ENCODE measurements around the gene OSCP1. TPM values are rescaled to one million over a fixed set of nuclear protein-coding genes. Genes with fewer than 3 reads are reported as not detected.
A peak's percentile ranks its signal among the peaks of the same experiment; 100 is the strongest.

The OSCP1 gene
- total and polyA plus RNA-seq, 4 donors = 4.2 to 8.6 (median 6.7) TPM

- 94 to 95% methylated on average over 5 of the region's 5 CpGs for WGBS, 2 donors
- Histone ChIP-seq H3K9me3 (ENCODE audit: control insufficient read depth, low read length) (no peaks in the 10 kb centered on the region), H3K27me3 (ENCODE audit: control insufficient read depth in 1 of 2, insufficient read depth in 2 of 2, low read length in 1 of 2) (no peaks in the 10 kb centered on the region), H3K36me3 (ENCODE audit: control insufficient read depth in 1 of 2, insufficient read depth in 2 of 2, low read length in 1 of 2) (no peaks in the 10 kb centered on the region), H3K4me3 (ENCODE audit: low read length in 2 of 2) (no peak overlapping the region), H3K27ac (ENCODE audit: low read depth in 1 of 2, low read length in 2 of 2) (peak overlapping the region in 1 of 2 donors; percentile 13), H3K4me1 (ENCODE audit: control insufficient read depth in 1 of 2, insufficient read depth in 2 of 2, low read length in 2 of 2) (peaks cover 2 to 4% of the 10 kb centered on the region in 2 donors)
- intact Hi-C loops (cut with DNase I) = loop anchor here in 1 of 2 donors (10.0 kb wide), 1 partner anchor 227 kb away; the partner anchor contains the start of gene MAP7D1
- no peak for ATAC-seq (ENCODE audit: low FRiP score)
- no peak for DNase-seq
Observed at GRCh38 chr1:36381405-36381804, 68.8 kb downstream of the OSCP1 start.

- no peaks in the 10 kb centered on the region for H3K27me3 ChIP-seq (ENCODE audit: control insufficient read depth in 1 of 2, insufficient read depth in 2 of 2, low read length in 1 of 2)
- H3K36me3 ChIP-seq (ENCODE audit: control insufficient read depth in 1 of 2, insufficient read depth in 2 of 2, low read length in 1 of 2) = no peaks in the 10 kb centered on the region
- WGBS, 2 donors = 90% methylated on average over 2 to 3 of the region's 3 CpGs
- intact Hi-C loops (cut with DNase I) = loop anchor here in 1 of 2 donors (10.0 kb wide), 1 partner anchor 226 kb away; the partner anchor contains the start of gene MAP7D1
- no peaks in the 10 kb centered on the region for H3K9me3 ChIP-seq (ENCODE audit: control insufficient read depth, low read length)
- no peak overlapping the region for H3K4me3 ChIP-seq (ENCODE audit: low read length in 2 of 2)
- ATAC-seq (ENCODE audit: low FRiP score) (no peak), DNase-seq (peak in 1 of 2 donors; percentile 7)
- H3K4me1 ChIP-seq (ENCODE audit: control insufficient read depth in 1 of 2, insufficient read depth in 2 of 2, low read length in 2 of 2) = peaks cover 2 to 4% of the 10 kb centered on the region in 2 donors
- no peak overlapping the region for H3K27ac ChIP-seq (ENCODE audit: low read depth in 1 of 2, low read length in 2 of 2)
Observed at GRCh38 chr1:36380782-36381181, 69.5 kb downstream of the OSCP1 start.

- Histone ChIP-seq H3K4me1 (ENCODE audit: control insufficient read depth in 1 of 2, insufficient read depth in 2 of 2, low read length in 2 of 2) (peaks cover 2 to 4% of the 10 kb centered on the region in 2 donors), H3K27me3 (ENCODE audit: control insufficient read depth in 1 of 2, insufficient read depth in 2 of 2, low read length in 1 of 2) (no peaks in the 10 kb centered on the region), H3K9me3 (ENCODE audit: control insufficient read depth, low read length) (no peaks in the 10 kb centered on the region), H3K36me3 (ENCODE audit: control insufficient read depth in 1 of 2, insufficient read depth in 2 of 2, low read length in 1 of 2) (no peaks in the 10 kb centered on the region), H3K4me3 (ENCODE audit: low read length in 2 of 2) (no peak overlapping the region), H3K27ac (ENCODE audit: low read depth in 1 of 2, low read length in 2 of 2) (no peak overlapping the region)
- WGBS, 2 donors = 78 to 82% methylated on average over 5 of the region's 5 CpGs
- ATAC-seq (ENCODE audit: low FRiP score) (no peak), DNase-seq (peak in 1 of 2 donors; percentile 24)
- intact Hi-C loops (cut with DNase I) = loop anchor here in 1 of 2 donors (10.0 kb wide), 1 partner anchor 225 kb away; the partner anchor contains the start of gene MAP7D1
Observed at GRCh38 chr1:36380143-36380619, 70.1 kb downstream of the OSCP1 start.

GRCh38 chr1:36377791-36378492 lies 72.3 kb downstream of the OSCP1 start:
- no peaks in the 10 kb centered on the region for H3K36me3 ChIP-seq (ENCODE audit: control insufficient read depth in 1 of 2, insufficient read depth in 2 of 2, low read length in 1 of 2)
- H3K4me3 ChIP-seq (ENCODE audit: low read length in 2 of 2) = no peak overlapping the region
- ATAC-seq (ENCODE audit: low FRiP score) = no peak
- no peaks in the 10 kb centered on the region for H3K9me3 ChIP-seq (ENCODE audit: control insufficient read depth, low read length)
- DNase-seq = no peak
- intact Hi-C loops (cut with DNase I) = no loop called here
- 75 to 81% methylated on average over 4 of the region's 4 CpGs for WGBS, 2 donors
- peaks cover 2 to 4% of the 10 kb centered on the region in 2 donors for H3K4me1 ChIP-seq (ENCODE audit: control insufficient read depth in 1 of 2, insufficient read depth in 2 of 2, low read length in 2 of 2)
- no peaks in the 10 kb centered on the region for H3K27me3 ChIP-seq (ENCODE audit: control insufficient read depth in 1 of 2, insufficient read depth in 2 of 2, low read length in 1 of 2)
- no peak overlapping the region for H3K27ac ChIP-seq (ENCODE audit: low read depth in 1 of 2, low read length in 2 of 2)

GRCh38 chr1:36372617-36373016 lies 77.6 kb downstream of the OSCP1 start:
- DNase-seq (no peak), ATAC-seq (ENCODE audit: low FRiP score) (no peak)
- 85 to 90% methylated on average over 3 of the region's 3 CpGs for WGBS, 2 donors
- peaks cover 0 to 2% of the 10 kb centered on the region in 2 donors for H3K4me1 ChIP-seq (ENCODE audit: control insufficient read depth in 1 of 2, insufficient read depth in 2 of 2, low read length in 2 of 2)
- intact Hi-C loops (cut with DNase I) = no loop called here
- peak overlapping the region; percentile 18 to 87 for H3K27ac ChIP-seq (ENCODE audit: low read depth in 1 of 2, low read length in 2 of 2)
- no peaks in the 10 kb centered on the region for H3K27me3 ChIP-seq (ENCODE audit: control insufficient read depth in 1 of 2, insufficient read depth in 2 of 2, low read length in 1 of 2)
- H3K36me3 ChIP-seq (ENCODE audit: control insufficient read depth in 1 of 2, insufficient read depth in 2 of 2, low read length in 1 of 2) = no peaks in the 10 kb centered on the region
- no peak overlapping the region for H3K4me3 ChIP-seq (ENCODE audit: low read length in 2 of 2)
- no peaks in the 10 kb centered on the region for H3K9me3 ChIP-seq (ENCODE audit: control insufficient read depth, low read length)

- peaks cover 0 to 2% of the 10 kb centered on the region in 2 donors for H3K4me1 ChIP-seq (ENCODE audit: control insufficient read depth in 1 of 2, insufficient read depth in 2 of 2, low read length in 2 of 2)
- H3K9me3 ChIP-seq (ENCODE audit: control insufficient read depth, low read length) = no peaks in the 10 kb centered on the region
- WGBS, 2 donors = 57 to 61% methylated on average over 7 of the region's 7 CpGs
- H3K36me3 ChIP-seq (ENCODE audit: control insufficient read depth in 1 of 2, insufficient read depth in 2 of 2, low read length in 1 of 2) = no peaks in the 10 kb centered on the region
- intact Hi-C loops (cut with DNase I) = no loop called here
- peak; percentile 82 for ATAC-seq (ENCODE audit: low FRiP score)
- H3K27ac ChIP-seq (ENCODE audit: low read depth in 1 of 2, low read length in 2 of 2) = no peak overlapping the region
- no peak overlapping the region for H3K4me3 ChIP-seq (ENCODE audit: low read length in 2 of 2)
- peak; percentile 75 to 90 for DNase-seq
- no peaks in the 10 kb centered on the region for H3K27me3 ChIP-seq (ENCODE audit: control insufficient read depth in 1 of 2, insufficient read depth in 2 of 2, low read length in 1 of 2)
Observed at GRCh38 chr1:36369061-36369861, 81.0 kb downstream of the OSCP1 start.

Other genes with a start within 250 kb of the OSCP1 start
- 10 to 100 TPM; 85.3 to 91.5 TPM for gene THRAP3, start 226.0 kb downstream of the OSCP1 start, total RNA-seq
- gene THRAP3, start 226.0 kb downstream of the OSCP1 start, polyA plus RNA-seq = 10 to 100 TPM; 31.6 to 46.7 TPM
- 1 to 10 TPM; 4.1 to 6.9 TPM for gene SH3D21, start 144.1 kb downstream of the OSCP1 start, total RNA-seq
- gene SH3D21, start 144.1 kb downstream of the OSCP1 start, polyA plus RNA-seq = 1 to 10 TPM; 2.4 to 5.1 TPM
- 10 to 100 TPM; 44.7 to 58.3 TPM for gene EVA1B, start 126.8 kb downstream of the OSCP1 start, total RNA-seq
- 100 to 1,000 TPM in 1 of 2 donors, 10 to 100 TPM in 1; 38.2 to 165 TPM for gene EVA1B, start 126.8 kb downstream of the OSCP1 start, polyA plus RNA-seq
- gene STK40, start 64.5 kb downstream of the OSCP1 start, total RNA-seq = 10 to 100 TPM; 63.9 to 95.7 TPM
- gene STK40, start 64.5 kb downstream of the OSCP1 start, polyA plus RNA-seq = 10 to 100 TPM; 33.2 to 35.4 TPM
- gene LSM10, start 52.5 kb downstream of the OSCP1 start, total RNA-seq = 10 to 100 TPM; 30.1 TPM
- gene LSM10, start 52.5 kb downstream of the OSCP1 start, polyA plus RNA-seq = 10 to 100 TPM; 39.6 to 57.7 TPM
- gene MRPS15, start 13.9 kb upstream of the OSCP1 start, total RNA-seq = 10 to 100 TPM; 34.7 to 37.0 TPM
- 10 to 100 TPM; 78.7 to 81.3 TPM for gene MRPS15, start 13.9 kb upstream of the OSCP1 start, polyA plus RNA-seq
- 10 to 100 TPM; 26.7 to 34.7 TPM for gene CSF3R, start 32.5 kb upstream of the OSCP1 start, total RNA-seq
- gene CSF3R, start 32.5 kb upstream of the OSCP1 start, polyA plus RNA-seq = 1 to 10 TPM; 2.1 to 5.8 TPM

All from aorta (tissue), 5 donors.